NCI-H1105 (cell line): ENCODE measurements around the gene OSER1.
"Not testable (repeated sequence)": the region's sequence is repeated elsewhere in the genome, so short reads cannot be mapped to it uniquely, and the experiment has no call there.

Source experiments
- DNase-seq: peaks from one replicate; lab custom pipeline; 2025; lab: John Stamatoyannopoulos, UW

The OSER1 gene

DNA sequence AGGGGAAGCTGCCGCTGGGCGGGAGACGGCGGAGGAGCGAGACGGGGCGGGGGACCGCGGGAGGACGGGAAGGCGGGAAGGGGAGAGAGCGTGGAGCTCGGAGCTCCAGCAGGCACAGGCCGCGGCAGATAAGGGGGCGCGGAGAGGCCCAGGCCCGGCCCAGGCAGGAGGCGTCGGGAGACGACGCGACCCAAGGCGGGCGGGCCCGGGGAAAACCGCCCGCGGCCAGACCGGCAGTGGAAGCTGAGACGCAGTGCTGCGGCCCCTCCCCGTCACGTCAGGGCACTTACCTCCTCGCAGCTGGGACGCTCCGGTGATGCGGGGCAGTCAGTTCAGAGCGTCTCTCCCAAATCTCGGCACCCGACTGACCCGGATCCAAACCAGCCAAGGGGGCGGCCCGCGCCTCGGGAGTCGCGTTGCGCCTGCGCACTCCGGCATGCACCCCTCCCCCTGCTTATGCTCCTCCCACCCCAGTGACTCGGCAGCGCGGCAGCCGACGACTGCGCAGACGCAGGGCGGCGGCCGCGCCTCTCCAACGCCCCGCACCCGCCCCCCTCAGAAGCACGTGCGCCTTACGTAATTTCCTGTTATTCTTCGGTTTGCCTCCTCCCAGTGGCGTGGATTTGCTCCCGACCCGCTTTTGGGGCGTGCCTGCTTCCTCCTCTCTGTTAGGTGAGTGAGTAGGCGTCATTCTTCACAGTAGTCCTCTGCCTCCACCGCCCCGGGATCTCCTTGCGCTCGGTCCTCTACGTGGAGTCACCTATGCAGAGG is at the start of gene OSER1:
TSS of gene OSER1 (minus strand) at position 366 of the 771 bp plus-strand sequence. CDS start 3,814 bp downstream, outside the sequence.
- peak; percentile 96 for DNase-seq

DNA sequence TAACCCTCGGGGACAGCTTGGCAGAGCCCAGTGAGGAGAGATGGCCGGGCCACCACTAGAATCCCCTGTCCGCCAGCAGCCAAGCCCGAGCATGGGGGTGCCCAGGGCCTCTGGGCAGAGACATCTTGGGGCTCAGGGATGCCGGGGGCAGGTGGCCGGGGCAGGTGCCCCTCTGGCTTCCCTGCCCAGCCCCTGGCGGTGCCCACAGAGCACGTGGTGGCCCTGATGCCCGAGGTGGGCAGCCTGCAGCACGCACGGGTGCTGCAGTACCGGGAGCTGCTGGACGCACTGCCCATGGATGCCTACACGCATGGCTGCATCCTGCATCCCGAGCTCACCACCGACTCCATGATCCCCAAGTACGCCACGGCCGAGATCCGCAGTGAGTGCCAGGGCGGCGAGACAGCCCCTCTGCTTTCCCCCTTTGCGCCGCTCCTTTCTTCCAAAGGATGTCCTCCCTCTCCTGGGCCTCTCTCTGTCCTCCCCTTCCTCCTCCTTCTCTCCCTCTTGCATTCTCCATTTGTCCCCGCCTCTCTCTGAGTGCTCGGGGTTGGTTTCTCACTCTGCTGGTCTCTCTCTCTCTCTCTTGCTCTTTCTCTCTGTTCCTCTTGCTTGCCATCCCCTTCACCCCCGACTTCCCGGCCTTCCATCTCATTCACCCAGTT is 47.8 kb upstream of the OSER1 start:
- no peak for DNase-seq

DNA sequence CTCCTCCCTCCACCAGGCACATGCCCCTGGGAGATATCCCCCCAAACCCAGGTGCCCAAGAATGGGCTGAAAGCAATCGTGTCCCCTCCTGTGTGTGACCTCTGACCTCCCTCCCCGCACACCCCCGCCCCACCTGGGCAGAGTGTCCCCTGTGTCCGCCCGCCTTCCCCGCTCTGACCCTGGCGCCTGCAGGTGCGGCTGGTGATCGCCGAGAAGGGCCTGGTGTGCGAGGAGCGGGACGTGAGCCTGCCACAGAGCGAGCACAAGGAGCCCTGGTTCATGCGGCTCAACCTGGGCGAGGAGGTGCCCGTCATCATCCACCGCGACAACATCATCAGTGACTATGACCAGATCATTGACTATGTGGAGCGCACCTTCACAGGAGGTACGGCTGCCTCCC is 46.4 kb upstream of the OSER1 start:
- DNase-seq, result no peak

DNA sequence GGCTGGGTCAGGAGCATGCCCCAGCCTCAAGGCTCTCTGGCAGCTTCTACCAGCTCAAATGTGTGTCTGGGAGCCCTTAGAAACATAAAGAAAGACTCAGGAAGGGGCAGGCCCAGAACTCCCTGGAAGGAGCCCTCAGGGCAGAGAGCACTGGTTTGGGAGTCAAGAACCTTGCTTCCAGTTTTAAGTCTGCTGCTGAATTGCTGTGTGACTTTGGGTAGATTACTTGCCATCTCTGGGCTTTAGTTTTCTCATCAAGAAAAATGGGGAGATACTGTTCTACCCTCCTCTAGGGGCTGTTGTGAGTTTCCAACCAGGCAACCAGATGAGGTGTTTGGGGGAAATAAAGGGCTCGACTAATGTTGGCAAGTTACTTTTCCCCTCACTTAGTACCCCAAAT is 45.4 kb upstream of the OSER1 start:
- no peak for DNase-seq

DNA sequence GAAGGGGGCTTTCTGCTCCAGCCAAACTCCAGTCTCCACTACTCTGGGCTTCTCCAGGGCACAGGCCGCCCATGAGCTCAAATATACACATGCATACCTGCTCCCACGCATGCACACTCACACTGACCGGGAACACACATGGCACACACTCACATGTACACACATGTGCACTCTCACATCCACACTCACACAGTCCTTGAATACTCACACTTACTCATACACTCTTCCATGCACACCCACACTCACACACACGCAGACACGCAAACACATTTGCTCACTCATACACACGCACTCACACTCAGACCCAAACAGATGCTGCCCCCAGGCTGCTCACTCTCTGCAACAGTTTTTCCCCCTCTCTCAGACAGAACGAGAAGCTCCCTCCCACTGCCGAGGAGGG is 43.5 kb upstream of the OSER1 start:
- no peak for DNase-seq

DNA sequence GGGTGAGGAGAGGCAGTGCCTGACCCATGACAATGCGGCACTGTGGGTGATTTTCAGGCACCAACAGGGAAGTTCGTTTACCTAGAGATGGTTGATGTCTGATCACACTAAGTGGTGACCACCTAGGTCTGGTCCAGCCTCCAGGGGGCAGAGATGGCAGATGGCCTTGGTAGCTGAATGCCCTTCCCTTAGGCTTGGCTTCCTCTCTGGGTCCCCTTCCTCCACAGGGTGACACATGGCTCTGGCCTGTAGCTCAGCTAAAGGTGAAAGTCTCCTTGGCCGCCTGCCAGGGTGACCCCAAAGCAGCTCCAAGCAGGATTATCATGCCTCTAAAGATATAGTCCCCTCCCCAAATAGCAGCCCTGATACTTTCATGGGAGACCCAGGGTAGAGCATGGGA is 43.0 kb upstream of the OSER1 start:
- DNase-seq, result no peak

DNA sequence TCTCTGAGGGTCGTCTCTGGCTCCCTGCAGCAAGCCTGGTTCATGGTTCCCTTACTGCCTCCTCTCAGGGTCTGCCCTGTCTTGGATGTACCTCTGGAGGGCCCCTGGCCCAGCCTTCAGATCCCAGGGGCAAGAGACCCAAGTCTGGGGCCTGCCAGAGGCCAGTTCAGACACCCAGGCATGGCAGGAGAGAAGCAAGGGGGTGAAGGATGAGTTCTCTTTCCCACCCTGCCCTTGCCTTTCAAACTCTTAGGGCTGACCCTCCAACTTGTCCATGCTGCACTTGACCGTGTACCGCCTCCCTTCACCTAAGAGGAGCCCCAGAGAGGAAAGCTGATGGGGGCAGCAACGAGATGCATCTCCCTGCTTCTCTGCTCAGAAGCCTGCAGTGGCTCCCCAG is 40.7 kb upstream of the OSER1 start:
- DNase-seq, result no peak

DNA sequence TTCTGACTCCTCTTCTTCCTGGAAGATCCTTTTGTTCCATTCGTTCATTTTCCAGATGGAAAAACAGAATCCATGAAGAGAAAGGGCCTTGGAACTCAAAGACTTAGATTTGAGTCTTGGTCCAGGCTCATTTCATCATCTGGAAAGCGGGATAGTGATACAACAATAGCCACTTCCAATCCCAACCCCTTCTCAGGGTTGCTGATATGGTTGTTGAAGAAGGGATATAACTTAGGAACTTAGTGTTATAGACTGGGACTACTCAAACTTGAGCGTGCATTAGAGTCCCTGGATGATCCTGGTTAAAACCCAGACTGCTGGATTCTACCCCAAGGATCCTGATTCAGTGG is 37.8 kb upstream of the OSER1 start:
- no peak for DNase-seq

DNA sequence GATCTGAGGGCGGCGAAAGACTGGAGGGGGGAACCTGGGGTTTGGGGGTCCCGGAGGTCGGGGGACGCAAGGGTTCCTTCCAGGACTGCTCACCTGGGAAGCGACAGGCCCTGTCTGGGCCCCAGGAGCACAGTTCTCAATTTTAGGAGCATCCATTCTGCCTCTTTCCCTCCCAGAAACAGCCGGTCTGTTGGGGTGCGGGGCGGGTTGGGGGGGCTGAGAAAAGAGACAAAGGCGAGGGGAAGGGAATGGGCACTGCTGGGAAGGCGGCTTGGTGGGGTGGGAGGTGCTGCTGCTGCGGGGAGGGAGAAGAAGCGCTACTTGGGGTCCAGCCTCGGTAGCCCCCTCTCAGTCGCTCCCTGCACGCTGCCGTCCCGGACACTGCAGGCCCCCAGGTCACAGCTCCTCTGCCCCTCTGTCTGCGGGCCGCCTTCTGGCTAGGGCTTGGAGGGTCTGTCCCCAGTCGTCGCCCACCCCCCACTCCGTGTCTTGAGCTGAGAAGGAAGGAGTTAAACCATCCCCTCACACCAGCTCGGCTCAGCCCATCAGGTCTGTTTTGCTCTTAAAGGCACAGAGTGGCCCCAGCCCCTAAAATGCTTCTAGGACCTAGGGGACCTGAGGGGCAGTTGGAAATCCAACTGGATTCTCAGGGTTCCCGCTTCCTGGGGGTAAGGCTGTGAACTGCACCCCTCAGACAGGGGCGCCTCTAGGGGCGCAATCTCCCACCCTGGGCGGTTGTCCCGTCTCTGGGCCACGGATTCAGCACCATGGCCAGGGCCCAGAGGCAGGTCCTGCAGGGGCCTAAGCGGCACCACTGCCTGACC is 37.2 kb upstream of the OSER1 start:
- DNase-seq, result no peak

DNA sequence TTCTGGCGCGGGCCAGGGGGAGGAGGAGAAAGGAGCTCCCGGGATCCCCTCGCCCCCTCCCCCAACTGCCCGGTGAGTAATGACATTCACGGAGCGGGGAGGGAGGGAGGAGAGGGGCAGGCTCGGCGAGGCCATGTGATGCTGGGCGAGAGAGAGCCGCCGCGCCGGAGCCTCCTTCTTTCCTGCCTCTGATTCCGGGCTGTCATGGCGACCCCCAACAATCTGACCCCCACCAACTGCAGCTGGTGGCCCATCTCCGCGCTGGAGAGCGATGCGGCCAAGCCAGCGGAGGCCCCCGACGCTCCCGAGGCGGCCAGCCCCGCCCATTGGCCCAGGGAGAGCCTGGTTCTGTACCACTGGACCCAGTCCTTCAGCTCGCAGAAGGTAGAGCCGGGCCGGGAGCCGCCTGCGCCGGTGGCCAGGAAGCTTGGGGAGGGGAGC is 36.6 kb upstream of the OSER1 start, which contains the start of gene GDAP1L1:
TSS of gene GDAP1L1 (plus strand) at position 178 of the 441 bp plus-strand sequence. CDS start at position 205, 27 bp downstream.
- peak; percentile 35 for DNase-seq

DNA sequence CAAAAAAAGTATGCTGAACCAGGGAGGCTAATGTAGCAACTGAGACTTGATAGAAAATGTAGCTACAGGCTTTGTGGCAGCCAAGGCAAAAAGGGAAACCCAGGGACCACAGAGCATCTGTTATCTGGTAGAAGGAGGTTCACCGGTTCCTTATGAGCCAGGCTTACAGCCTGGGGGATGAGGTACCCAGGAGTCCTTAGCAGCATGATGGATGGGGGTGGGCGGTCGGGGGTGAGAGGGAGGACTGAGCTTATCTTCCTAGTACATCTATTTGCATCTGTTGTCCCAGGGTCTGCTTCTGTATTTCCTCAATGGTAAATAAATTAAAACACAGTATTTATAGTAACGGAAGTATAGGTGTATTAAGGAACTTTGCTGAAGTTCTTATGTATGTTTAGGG is 35.4 kb upstream of the OSER1 start:
- DNase-seq, result no peak

DNA sequence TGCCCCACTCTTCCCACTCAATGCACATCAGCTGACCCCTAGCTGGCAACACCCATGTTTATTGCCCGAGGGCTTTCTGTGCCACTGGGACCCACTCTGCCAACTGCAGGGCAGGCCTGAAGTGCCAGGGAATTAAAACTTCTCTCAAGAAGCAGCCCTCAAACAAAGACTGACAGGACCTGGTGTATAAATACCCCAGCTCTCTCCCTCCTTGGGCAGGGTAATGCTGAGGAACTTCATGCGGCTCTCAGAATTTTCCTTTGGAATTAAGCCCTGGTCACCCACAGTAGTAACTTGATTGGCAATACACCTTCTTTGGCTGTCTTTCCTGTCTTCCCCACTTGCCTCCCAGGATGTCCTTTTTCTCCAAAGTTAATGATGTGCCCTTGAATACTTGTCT is 31.2 kb upstream of the OSER1 start:
- DNase-seq, result no peak

DNA sequence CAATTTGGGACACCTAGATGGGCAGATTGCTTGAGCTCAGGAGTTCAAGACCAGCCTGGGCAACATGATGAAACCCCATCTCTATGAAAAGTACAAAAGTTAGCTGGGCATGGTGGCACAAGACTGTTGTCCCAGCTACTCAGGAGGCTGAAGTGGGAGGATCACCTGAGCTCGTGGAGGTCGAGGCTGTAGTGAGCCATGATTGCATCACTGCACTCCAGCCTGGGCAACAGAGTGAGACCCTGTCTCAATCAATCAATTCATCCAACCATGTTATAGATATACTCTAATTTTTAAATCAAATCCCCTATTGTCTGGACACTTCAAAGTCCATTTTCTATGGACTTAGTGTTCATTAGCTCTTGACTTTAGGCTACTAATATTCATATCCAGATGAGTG is 26.3 kb upstream of the OSER1 start:
- DNase-seq, result not testable (repeated sequence)

DNA sequence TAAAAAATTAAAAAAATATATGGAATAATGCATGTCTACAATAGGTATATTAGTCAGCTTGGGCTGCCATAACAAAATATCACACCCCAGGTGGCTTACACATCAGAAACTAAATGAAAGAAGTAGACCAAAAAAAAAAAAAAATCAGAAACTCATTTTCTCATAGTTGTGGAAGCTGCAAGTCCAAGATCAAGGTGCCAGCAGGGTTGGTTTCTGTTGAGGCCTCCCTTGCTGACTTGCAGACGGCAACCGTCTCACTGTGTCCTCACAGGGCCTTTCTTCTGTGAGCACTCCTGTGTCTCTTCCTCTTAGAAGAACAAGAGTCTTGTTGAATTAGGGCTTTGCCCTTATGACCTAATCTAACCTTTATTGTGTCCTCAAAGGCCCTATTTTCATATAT is 25.1 kb upstream of the OSER1 start:
- DNase-seq, result no peak

DNA sequence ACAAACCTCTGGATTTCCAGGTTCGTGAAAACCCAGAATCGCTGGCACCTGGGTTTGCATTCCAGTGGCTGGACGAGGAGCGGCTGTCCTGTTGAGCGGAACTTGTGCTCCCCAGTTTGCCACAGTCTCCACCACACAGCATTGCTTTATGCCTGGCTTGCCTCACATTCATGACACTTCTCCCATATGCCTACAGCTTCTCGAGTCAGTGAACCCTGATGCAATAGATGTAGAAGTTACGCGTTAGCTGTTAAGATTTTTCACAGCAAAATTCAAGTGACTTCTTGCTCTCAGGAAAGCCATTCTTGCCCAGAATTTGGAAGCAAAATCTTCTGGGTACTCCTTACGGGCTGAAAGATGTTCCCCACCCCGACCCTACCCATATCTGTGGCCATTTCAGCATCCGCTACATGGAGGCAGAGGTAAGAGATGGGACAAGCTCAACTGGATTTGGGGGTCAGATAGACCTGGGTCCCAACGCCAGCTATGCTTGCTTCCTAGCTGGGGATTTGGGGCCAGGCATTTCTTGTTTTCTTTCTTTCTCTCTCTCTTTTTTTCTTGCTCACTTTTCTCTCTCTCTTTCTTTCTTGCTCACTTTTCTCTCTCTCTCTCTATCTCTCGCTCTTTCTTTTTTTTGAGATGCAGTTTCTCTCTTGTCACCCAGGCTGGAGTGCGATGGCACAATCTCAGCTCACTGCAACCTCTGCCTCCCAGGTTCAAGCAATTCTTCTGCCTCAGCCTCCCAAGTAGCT is 24.2 kb upstream of the OSER1 start:
- no peak for DNase-seq

DNA sequence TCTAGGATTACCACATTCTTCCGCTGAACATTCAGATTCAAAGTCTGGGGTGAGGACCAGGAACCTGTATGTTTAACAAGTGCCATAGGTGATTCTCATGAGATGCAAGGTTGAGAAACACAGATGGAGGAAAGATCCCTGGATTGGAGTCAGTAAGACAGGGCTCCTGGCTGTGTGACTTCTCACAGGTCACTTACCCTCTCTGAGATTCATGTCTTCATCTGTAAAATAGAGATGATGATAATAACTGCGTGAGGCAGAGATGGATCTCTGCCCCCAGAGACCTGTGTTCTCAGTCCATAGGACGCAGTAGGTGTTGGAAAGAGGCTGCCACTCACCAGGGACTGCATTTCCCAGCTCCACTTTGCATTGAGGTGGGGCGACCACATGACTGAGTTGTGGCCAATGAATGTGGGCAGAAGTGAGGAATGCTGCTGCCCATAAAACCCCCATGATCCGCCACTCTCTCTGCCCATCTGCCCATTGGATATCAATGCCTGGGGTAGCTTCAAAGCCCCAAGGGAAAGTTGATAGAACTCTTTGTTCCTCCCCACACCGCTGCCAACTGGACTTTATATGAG is 23.0 kb upstream of the OSER1 start:
- no peak for DNase-seq

DNA sequence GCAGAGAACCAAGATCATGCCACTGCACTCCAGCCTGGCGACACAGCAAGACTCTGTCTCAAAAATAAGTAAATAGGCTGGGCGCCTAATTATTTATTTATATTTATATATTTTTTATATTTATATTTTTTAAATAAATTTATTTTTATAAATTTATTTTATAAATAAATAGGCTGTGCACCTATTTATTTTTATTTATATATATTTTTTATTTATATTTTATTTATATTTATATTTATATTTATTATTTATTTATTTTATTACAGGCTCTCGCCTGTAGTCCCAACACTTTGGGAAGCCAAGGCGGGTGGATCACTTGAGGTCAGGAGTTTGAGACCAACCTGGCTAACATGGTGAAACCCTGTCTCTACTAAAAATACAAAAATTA is 21.9 kb upstream of the OSER1 start:
- DNase-seq, result not testable (repeated sequence)

DNA sequence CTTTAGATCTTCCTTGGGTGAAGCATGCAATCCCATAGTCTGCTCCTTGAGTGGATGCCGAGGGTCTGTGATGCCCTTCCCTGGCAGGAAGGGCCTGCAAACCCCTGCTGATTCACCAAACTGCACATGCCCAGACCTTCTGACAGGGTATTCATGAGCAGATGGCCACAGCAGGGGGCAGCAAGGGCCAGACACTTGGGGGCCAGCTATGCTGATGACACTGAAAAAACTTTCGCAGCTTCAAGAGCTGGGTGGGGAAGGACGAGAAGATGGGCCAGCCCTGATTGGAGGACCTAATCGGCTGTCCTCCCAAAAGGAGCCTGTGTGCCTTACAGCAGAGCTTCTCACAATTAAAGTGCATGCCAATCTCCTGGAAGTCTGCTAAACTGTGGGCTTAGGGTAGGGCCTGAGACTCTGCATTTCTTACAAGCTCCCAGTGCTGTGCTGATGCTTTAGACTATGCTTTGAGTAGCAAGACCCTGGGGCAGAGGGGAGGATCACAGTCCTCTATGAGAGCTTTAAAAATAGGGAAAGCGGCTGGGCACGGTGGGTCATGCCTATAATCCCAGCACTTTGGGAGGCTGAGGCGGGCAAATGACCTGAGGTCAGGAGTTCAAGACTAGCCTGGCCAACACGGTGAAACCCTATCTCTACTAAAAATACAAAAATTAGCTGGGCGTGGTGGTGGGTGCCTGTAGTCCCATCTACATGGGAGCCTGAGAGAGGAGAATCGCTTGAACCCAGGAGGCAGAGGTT is 21.3 kb upstream of the OSER1 start:
- no peak for DNase-seq

DNA sequence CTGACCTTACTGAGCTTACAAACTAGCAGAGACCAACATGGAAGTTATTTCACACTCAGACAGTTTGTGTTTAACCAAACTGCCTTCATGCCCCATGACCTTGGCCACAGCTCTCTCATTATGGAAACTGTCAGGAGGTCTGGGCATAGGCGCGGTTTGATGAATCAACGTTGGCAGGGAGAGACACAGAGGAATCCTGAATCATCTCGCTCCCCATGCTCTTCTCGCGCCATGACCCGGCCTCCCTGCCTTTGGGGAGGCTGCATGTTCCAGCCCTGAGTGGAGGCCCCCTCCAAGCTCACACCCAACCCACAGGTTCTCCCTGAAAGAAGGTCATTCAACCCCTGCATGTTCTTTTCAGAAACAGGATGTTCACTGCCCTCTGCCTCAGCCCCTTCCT is 20.6 kb upstream of the OSER1 start:
- DNase-seq, result no peak

DNA sequence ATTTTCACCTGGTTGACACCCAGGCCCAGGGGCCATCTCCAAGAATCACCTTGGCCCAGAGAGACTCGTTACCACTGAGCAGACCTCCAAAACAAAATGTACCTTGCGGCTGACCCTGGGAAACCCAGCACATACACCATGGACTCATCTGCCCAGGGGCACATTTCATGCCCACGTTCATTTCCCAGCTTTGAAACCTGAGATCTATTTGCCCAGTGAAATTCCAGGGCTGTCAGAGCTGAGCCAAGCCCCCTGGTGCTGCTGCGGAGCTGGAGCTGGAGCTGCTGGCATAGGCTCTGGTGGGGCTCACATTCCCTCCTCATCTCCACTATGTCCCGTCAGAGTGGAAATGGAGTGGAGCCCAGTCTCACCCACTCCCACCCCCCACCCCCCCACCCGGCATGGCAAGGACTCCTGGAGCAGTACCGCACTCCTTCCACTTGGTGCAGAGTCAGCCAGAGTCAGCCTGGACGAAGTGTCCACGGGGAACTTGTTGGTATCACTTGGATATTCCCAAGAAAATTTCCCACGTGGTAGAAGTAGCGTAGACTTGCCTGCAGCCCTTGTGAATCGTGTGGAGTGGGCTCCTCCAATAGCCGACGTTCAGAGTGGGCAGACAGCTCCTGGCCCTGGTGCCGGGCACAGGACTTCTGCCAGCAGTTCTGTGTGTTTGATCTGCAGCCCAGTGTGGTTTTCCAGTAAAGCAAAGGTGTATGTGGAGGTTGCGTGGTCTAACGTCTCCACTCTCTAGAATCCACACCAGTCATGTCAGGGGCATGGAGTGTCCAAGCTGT is 18.1 kb upstream of the OSER1 start:
- DNase-seq, result no peak
